HCEC 1CT (cell line): ENCODE results near the gene PLEKHJ1.
A peak's percentile ranks its signal among the peaks of the same experiment; 100 is the strongest.

Experiments used
- DNase-seq: peaks from one replicate; pipeline ENCODE4 v3.0.0-alpha.2; 2017

The PLEKHJ1 gene

DNA sequence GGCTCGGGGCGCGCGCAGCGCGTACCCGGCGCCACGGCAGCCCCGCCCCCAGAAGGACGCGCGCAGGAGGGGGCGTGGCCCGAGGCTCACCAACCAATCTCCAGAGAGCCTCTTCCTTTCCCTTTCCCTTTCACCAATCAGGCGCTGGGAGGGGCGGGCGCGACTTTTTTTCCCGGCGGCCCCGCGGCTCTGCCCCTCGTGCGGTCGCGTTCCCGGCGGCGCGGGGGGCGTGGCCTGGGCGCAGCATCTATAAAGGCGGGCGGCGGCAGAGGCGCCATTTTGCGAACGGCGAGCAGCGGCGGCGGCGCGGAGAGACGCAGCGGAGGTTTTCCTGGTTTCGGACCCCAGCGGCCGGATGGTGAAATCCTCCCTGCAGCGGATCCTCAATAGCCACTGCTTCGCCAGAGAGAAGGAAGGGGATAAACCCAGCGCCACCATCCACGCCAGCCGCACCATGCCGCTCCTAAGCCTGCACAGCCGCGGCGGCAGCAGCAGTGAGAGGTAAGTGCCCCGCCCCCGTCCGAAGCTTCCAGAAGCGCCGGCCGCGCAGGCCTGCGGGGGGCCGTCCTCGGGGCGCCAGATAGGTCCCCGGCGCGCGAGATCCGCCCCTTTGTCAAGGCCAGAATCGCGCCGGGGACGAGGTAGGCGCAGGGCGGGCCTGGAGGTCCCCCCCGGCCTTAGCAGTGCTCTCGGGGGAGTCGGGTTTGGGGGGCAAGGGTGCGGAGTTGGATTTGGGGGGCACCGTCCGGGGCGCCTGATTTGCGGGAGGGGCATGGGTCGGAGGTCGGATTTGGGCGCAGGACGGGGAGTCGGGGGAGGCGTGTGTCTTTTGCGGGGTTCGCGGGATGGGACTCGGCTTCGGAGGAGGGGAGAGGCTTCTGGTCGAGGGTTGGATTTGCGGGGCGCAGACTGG, 33.4 kb upstream of the PLEKHJ1 start:
- DNase-seq: peak; percentile 97

DNA sequence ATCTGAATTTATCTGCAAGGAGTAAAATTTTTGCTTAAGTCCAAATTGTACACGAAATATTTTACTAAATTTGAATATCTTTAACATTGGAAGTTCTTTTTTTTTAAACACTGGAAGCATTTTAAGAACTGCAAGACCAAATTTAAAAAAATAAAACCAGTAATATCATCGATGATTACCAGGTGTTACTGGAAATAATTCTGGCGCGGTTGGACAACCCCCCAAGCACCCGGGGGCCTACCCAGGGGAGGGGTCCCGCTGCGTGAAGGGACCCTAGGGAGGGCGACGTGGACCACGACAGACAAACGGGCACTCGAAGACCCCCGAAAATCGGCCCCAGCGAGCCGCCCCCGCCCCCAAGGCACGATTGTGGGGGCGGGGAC, 32.7 kb upstream of the PLEKHJ1 start:
- DNase-seq: no peak

DNA sequence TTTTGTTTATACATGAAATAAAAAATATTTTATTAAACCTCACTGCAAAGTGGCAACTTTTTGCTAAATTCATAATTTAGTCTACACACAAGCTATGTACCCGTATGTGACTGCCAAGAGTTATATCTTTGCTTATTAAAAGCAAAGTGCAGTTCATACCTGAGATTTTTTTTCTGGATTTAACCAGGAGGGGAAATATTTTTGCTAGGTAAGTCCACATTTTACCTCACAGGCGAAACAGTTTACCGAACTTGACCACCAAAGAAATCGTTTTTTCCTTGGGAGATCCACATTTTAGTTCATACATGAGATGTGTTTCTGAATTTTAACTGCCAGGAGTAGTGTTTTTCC, 32.3 kb upstream of the PLEKHJ1 start:
- DNase-seq: no peak

DNA sequence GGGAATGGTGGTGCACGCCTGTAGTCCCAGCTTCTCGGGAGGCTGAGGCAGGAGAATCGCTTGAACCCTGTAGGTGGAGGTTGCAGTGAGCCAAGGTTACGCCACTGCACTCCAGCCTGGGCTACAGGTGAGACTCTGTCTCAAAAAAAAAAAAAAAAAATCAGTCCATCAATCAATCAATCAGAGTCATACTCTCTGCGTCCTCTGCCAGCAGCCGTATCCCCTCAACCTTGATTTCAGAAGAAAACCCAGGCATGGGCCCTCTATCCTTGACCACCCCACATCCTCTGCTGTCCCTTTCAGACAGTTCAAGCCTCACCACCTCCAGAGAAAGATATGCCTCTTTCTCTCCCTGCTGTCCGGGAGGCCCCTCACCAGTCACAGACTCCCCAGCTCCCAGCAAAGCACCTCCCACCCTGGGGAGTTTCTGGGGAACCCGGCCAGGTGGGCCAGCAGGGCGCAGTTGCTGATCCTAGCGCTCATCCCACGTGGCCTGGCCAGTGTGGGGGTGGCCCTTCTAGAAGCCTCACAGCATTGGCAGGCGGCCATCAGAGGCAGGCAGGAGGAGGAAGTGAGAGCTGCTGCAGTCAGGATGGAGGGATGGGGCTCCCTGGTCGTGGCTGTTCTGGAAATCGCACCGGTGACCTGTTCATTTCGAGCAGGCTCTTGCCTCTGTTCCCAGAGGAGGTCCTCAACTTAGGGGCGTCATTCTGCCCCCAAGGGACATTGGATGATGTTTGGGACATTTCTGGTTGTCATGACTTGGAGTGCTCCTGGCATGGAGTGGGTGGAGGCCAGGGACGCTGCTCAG, 30.3 kb upstream of the PLEKHJ1 start:
- DNase-seq: peak; percentile 72

DNA sequence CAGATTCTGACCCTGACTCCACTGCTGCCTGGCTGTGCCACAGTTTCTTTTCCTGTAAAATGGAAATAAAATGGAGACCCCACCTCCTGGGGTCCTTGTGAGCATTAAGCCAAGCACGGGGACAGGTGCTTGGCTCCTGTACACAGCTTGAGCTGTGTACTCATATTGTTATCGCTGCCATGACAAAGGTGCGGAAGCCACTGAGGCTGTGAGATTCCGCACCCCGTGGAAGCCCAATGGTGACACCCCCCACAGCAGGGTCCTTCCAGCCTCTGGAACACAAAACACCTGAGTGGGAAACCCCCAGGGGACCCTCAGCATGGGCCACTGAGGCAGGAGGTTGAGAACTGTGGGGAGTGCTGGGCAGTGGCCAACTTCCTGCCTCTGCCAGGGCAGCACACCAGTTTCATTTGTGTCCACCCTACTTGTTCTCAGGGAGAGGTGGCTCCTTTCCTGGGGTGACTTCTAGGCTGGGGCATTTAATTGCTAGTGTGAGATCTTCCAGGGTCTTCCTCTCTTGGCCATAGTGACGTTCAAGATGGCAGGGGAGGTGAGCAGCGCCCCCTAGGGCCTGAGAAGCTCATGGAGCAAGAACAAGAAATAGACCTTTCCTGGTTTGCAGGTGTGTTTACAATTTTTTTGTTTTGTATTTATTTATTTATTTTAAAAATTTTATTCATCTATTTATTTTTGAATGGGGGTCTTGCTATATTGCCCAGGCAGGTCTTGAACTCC, 25.5 kb upstream of the PLEKHJ1 start:
- DNase-seq: peak; percentile 17

DNA sequence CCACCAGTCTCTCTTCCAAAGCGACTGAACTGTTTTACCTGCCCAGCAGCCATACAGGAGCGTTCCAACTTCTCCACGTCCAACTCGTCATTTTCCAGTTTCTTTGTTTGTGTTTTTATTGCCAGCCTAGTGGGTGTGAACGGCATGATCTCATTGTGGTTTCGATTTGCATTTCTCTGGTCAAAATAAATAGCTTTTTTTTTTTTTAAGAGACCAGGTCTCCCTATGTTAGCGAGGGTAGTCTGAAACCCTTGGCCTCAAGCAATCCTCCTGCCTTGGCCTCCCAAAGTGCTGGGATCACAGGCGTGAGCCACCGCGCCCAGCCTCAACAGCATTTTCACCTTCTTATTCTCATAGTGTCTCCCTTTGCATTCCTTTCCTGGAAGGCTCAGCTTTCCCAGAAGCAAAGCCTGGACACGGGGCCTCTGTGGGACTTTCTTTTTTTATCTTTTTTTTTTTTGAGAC, 24.2 kb upstream of the PLEKHJ1 start:
- DNase-seq: no peak

DNA sequence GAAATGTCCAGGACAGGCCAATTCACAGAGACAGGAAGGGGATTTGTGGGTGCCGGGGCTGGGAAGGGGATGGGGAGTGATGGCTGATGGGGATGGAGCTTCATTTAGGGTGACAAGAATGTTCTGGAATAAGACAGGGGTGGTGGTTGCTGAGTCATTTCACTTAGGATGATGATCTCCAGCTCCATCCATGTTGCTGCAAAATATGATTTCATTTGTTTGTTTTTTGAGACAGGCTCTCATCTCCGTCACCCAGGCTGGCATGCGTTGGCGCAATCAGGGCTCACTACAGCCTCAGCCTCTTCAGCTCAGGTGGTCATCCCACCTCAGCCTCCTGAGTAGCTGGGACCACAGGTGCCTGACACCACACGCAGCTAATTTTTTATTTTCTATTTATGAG, 23.2 kb upstream of the PLEKHJ1 start:
- DNase-seq: peak; percentile 45

DNA sequence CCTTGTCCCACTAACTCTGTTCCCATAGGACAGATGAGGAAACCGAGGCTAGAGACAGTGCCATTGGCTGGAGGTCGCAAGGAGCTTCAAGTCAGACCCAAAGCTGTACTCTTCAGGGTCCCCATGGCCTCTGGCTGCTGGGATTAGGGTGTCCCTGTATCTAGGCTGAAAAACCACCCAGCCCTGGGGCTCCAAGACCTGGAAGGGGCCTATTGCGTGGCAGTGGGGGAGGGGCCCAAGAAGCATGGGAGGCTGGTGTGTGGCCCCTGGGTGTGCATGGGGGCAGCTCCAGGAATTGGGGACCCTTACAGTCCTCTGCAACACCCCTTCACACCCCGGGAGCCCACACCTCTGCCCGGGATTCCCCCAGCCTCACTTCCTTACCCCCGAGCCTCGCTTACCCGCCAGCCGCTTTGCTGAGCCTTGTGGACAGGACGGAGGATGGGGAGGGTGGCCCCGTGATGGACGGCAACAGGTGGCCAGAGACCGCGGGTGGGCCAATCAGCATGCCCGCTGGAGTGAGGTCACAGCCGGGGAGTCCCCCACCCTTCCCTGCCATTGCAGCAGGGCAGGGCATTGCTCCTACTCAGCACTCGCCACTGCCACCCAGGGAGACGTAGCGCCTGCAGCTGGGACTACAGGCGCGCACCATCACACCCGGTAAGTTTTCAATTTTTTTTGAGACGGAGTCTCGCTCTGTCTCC, 20.0 kb upstream of the PLEKHJ1 start, which contains the start of gene JSRP1:
TSS of gene JSRP1 (minus strand) at position 436 of the 704 bp plus-strand sequence. CDS start 1,103 bp downstream, outside the sequence.
- no peak for DNase-seq

DNA sequence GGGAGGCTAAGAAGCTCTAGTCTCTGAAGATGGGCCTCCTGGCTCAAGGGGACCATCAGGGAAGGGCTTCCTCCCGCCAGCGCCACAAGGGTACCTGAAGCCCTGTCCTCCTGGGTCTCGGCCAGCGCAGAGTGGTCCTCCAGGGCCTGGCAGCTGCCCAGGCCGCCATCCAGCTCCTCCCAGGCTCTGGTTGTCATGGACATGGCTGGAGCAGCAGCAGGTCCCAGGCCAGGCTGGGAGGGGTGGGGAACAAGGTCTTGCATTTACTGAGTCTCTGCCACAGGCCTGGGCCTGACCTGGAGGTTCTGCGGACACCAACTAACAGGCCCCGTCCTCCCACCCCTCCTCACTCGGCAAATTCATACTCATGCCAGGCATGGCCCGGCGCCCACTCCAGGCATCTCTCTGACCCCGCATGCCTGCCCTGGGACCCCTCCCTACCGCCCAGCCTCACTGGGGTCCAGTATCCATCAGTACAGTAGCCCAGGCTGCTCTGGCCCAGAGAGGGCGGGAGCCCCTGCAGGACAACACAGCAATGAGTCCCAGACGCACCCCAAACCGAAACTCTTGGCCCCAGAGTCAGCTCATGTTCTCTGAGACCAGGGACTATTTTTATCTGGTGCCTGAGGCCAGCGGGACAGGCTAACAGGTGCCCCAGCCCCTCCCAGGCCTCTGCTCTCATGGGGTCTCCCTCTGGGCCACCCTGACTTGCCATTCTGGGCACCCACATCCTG, 19.1 kb upstream of the PLEKHJ1 start:
- DNase-seq: no peak

DNA sequence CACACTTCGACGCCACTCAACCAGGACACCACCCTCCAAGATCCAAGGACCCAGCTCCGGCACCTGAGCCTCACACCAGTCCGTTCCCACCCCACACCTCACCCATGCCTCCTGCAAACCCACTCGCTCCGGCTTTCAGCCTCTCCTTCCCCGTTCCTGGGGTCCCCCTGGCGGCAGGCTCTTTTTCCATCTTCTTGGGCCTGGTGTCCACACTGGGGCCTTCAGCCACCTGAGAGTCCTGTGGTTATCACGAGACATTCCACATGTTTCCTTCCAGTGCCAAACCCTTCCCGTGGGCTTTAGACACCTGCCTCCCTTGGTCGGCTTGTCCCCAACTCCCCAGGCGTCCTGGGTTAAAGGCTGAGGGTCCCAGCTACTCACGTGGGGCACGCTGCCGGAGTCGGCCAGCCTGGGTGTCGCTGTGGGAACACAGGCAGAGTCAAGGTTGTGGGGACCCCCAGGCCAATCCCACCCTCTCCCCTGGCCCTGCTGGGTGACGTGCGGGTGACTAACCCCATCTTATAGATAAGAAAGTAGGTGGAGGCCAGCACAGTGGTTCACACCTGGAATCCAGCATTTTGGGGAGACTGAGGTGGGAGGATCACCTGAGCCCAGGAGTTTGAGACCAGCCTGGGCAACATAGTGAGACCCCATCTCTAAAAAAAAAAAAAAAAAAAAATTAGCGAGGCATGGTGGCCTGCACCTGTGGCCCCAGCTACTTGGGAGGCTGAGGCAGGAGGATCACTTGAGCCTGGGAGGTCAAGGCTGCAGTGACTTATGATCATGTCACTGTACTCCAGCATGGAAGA, 18.1 kb upstream of the PLEKHJ1 start:
- DNase-seq: no peak

DNA sequence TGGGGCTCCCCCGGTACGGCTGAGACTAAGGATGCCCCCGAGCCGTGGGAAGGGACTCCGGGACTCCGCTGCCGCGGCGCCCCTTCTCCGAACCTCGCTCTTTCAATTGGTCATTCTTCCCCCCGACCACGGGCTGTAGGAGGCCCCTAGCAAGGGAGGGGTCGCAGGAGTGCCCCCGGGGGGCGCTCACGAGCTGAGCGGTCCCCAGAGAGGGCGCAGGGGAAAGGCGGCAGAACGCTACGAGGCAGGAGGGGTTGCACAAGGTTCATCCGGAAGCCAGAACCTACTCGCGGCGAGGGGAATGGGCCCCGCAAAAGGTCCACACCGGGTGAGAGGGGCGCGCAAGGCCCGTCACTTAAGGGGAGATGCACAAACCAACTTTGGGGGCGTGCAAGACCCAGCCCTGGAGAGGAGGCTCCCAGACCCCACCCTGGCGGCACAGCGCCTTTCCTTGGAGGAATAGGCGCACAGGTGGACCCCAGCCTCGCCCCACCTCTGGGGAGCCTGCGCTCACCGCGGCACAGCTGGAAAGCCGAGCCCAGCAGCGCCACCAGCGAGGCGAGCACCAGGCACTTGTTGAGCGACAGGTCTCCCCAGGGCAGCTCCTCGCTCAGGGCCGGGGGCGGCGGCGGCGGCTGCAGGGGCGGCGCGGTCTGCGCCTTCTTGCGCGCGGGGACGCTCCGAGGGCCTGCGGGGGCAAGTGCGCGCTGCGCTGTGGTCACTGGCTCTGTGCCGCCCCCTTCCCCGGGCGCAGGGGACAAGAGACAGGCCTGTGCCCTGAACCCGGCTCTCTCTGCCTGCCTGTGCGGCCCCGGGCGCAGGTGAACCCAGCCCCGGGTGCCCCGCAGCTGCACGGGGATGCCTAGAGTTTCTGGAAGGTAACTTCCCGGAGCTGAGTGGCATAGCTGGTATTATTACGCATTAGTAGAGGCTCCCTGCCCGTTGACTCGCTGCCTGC, 17.3 kb upstream of the PLEKHJ1 start:
- no peak for DNase-seq

DNA sequence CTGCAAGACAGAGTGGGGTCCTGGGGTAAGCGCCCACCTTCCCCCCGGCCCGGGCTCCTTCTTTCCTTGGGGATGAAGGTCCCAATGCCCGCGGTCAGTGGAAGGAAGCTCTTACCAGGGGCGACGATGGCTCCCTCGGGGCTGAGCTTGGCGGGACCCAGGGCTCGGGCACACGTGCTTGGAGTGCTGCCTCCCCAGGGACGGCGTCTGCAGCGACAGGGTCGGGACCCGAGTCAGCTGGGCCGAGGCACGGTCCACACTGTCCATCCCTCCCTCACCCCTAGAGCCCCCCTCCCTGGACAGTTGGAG, 16.6 kb upstream of the PLEKHJ1 start:
- no peak for DNase-seq

DNA sequence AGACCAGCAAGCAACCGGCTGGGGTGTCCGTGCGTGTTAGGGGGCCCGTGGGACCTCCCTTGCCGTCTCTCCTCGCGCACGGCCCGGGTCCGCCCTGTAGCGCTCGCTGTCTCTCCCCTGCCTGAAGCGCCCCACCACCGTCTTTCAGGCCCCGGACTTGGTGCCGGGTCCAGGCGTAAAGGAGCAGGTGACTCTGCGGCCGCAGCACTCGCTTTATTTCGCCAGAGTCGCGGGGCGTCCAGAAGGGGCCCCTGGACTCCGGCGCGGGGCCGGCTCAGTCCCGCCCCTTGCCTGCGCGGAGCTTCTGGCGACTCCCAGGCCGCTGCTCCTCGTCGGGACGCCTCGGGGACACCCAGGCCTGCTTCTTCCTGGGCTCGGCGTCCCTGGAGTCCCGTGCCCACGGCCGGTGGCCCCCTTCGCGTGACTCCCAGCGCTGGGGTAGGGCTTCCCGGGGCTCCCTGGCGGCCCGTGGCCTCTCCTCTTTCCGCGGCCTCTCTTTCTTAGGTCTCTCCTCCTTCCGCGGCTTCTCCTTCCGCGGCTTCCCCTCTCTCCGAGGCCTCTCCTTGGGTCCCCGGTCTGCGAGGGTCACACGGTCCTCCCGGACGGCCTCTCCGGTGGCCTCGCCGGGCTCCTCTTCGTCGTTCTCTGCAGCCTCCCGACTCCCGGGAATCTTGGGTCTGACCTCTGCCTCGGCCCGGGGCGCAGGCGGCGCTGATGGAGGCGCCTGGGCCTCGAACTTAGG, 16.1 kb upstream of the PLEKHJ1 start:
- no peak for DNase-seq

DNA sequence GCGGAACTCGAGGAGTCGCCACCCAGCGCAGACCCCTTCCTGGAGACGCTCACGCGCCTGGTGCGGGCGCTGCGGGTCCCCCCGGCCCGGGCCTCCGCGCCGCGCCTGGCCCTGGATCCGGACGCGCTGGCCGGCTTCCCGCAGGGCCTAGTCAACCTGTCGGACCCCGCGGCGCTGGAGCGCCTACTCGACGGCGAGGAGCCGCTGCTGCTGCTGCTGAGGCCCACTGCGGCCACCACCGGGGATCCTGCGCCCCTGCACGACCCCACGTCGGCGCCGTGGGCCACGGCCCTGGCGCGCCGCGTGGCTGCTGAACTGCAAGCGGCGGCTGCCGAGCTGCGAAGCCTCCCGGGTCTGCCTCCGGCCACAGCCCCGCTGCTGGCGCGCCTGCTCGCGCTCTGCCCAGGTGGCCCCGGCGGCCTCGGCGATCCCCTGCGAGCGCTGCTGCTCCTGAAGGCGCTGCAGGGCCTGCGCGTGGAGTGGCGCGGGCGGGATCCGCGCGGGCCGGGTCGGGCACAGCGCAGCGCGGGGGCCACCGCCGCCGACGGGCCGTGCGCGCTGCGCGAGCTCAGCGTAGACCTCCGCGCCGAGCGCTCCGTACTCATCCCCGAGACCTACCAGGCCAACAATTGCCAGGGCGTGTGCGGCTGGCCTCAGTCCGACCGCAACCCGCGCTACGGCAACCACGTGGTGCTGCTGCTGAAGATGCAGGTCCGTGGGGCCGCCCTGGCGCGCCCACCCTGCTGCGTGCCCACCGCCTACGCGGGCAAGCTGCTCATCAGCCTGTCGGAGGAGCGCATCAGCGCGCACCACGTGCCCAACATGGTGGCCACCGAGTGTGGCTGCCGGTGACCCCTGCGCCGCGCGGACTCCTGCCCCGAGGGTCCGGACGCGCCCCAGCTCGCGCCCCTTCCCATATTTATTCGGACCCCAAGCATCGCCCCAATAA, 15.3 kb upstream of the PLEKHJ1 start:
- no peak for DNase-seq

DNA sequence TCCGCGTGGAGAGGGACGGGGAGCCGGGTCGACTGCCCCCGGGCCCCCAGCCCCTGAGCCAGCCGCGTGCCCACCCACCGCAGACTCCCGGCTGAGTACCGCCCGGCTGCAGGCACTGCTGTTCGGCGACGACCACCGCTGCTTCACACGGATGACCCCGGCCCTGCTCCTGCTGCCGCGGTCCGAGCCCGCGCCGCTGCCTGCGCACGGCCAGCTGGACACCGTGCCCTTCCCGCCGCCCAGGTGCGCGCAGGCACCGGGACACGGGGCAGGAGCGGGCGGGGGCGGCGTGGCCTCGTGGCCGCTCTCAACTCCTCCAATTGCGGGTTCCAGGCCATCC, 14.6 kb upstream of the PLEKHJ1 start:
- DNase-seq: no peak

DNA sequence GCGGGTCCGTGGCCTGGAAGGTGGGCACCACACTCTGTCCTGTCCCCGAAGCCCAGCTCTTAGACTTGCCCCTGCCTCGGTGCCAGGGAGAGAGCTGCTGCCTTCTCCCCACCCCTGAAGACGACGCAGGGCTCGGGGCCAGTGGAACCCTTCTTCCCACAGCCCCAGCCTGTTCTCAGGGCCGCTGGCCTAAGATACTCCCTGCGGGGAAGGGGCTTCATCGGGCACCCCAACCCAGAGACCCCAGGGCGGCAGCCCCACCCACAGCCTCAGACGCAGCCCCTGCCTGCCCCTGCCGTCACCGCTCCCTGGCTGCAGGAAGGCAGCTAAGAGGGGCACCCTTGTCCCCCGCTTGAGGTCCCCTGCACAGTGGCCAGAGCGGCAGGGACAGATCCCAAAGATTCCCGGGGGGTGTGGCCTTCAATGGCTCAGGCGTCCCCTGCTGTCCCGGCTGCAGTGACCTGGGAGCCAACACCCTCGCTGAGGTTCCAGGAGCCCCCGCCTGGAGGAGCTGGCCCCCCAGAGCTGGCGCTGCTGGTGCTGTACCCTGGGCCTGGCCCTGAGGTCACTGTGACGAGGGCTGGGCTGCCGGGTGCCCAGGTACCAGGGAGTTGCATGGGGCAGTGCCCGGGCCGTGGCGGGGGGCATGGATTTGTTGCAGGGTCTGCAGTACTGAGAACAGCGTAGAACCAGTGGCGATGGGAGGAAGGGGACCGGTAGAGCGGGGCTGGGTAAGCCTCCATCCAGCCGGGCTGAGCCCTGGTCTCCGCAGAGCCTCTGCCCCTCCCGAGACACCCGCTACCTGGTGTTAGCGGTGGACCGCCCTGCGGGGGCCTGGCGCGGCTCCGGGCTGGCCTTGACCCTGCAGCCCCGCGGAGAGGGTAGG, 14.0 kb upstream of the PLEKHJ1 start:
- DNase-seq: no peak
